ENCODE results near the gene DDX52. TPM values are rescaled to one million over a fixed set of nuclear protein-coding genes. Genes with fewer than 3 reads are reported as not detected.

Gene DDX52
- total RNA-seq, 1 donor from 2014 or later: 55.1 TPM

DNA sequence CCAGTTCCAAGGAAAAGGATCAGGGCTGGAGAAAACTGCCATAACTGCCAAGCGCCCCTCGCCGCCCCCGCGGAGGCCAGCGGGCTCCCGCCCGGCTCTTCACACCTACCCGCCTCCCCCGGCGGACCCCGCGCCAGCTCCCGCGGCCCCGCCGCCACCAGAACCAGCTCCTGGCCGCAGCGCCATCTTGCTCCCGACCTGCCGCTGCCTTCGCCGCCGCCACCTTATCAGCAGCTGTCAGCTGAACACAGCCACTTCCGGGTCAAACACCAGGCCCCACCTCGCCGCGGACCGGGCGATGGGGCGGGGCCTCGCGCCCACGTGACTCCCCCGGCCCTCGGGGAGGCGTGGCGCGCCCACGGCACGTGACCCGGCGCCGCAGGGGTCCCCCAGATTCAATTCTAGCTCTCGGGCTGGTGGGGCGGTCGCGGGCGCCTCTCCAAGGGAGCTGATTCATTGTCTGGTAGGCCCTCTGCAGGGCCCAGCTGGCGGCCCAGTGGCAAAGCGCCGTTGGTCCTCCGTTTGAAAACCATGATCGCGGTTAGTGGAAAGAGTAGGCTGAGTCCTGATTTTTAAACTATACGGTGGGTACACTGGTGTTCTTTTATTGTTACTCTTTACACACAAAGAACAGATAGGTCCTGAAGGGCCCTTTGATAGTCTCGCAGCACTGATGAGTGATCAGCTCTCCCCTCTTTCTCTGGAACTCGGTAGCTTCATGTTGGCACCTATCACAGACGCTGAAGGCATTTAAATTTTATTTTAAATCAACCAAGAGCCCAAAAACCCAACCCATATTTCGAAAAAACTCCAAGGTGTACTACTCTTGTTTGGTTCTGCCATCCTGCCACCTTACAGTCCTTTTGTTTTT, 33.8 kb downstream of the DDX52 start, which contains the start of gene SYNRG:
SYNRG (minus strand) TSS at position 249 of the 871 bp plus-strand sequence; CDS start at position 186, 63 bp downstream.
- H3K9me3 Mint-ChIP-seq (ENCODE audit: unreplicated experiment): no peaks in the 10 kb centered on the region
- FAIRE-seq: no peak
- Histone ChIP-seq H3K27ac (ENCODE audit: low read depth, low read length) (peak within 1 kb of the TSS; percentile 92), H3K4me3 (ENCODE audit: insufficient read depth, low read depth, low read length) (peak within 1 kb of the TSS; percentile 89), H3K79me2 (ENCODE audit: insufficient read depth, low read length) (peaks cover 41% of the 10 kb centered on the region), H3K27me3 (ENCODE audit: insufficient read depth, low read length) (no peaks in the 10 kb centered on the region), H3K9me3 (ENCODE audit: insufficient read depth, low read depth, low read length) (no peaks in the 10 kb centered on the region), H3K4me2 (ENCODE audit: low read length) (peak within 1 kb of the TSS; percentile 82), H3K9ac (ENCODE audit: low read length) (peak within 1 kb of the TSS; percentile 97), H3K4me1 (ENCODE audit: insufficient read depth, low read length) (peaks cover 9% of the 10 kb centered on the region), H4K20me1 (ENCODE audit: insufficient read depth, low read length) (peaks cover 10% of the 10 kb centered on the region), H2AFZ (ENCODE audit: low read depth, low read length) (peak within 1 kb of the TSS; percentile 48), H3K36me3 (ENCODE audit: insufficient read depth, low read length) (peaks cover 22% of the 10 kb centered on the region)
- TF ChIP-seq, protein P1, sequence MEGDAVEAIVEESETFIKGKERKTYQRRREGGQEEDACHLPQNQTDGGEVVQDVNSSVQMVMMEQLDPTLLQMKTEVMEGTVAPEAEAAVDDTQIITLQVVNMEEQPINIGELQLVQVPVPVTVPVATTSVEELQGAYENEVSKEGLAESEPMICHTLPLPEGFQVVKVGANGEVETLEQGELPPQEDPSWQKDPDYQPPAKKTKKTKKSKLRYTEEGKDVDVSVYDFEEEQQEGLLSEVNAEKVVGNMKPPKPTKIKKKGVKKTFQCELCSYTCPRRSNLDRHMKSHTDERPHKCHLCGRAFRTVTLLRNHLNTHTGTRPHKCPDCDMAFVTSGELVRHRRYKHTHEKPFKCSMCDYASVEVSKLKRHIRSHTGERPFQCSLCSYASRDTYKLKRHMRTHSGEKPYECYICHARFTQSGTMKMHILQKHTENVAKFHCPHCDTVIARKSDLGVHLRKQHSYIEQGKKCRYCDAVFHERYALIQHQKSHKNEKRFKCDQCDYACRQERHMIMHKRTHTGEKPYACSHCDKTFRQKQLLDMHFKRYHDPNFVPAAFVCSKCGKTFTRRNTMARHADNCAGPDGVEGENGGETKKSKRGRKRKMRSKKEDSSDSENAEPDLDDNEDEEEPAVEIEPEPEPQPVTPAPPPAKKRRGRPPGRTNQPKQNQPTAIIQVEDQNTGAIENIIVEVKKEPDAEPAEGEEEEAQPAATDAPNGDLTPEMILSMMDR (IDR thresholded peaks at IDR 0.05; ENCODE audit: insufficient read depth, low read depth, low read length): no peak
- TF ChIP-seq EZH2 (IDR thresholded peaks at IDR 0.05; ENCODE audit: insufficient read depth, low read length): no peak
- DNase-seq (ENCODE audit: low read depth): peak; percentile 88
- peaks cover 8% of the 10 kb centered on the region for H3K4me1 Mint-ChIP-seq (ENCODE audit: low read depth, unreplicated experiment)
- peak within 1 kb of the TSS; percentile 94 for H3K4me3 Mint-ChIP-seq (ENCODE audit: unreplicated experiment)
- no peaks in the 10 kb centered on the region for H3K27me3 Mint-ChIP-seq (ENCODE audit: low read depth, unreplicated experiment)
- H3K27ac Mint-ChIP-seq (ENCODE audit: unreplicated experiment): peak within 1 kb of the TSS; percentile 92
- H3K36me3 Mint-ChIP-seq (ENCODE audit: low read depth, unreplicated experiment): peaks cover 6% of the 10 kb centered on the region

DNA sequence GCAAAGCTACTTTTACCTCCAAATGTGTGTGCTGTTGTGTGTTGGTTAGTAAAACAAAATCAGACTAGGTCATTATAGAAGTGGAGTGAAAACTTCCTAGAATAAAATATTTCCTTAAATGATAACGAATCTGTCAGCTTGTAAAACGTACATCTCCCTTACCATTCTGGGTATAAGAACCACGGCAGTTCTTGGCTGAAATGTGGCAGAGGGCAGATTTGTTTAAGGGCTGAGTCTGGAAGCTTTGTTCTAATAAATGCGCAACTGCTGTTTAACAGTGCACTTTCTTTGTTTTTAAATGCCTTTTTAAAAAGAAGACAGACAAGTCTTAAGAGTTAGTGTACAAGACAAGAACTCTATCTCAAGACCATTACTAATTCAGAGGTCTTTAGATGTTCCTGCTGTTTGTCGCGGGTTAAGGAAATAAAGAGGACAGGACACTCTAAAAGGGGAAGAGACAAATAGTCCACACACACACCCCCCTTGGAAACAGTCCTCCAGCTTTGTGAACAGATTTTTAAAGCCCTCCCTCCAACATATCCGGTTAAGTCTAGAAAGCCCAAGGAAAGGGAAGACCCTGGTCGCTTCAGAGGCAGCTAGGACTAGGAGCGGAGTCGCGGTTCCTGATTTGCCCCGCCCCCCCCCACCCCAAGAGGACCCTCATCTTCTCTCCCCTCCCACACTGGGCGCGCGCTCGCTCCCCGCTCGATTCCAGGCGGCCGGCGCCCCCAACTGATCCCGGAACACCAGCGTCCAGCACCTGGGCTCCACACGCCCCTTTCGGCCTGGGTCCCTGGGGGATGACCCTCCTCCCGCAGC, 34.7 kb downstream of the DDX52 start:
- Histone ChIP-seq H4K20me1 (ENCODE audit: insufficient read depth, low read length) (peaks cover 13% of the 10 kb centered on the region), H3K27ac (ENCODE audit: low read depth, low read length) (peak overlapping the region; percentile 92), H3K4me3 (ENCODE audit: insufficient read depth, low read depth, low read length) (peak overlapping the region; percentile 89), H3K36me3 (ENCODE audit: insufficient read depth, low read length) (peaks cover 17% of the 10 kb centered on the region), H3K27me3 (ENCODE audit: insufficient read depth, low read length) (no peaks in the 10 kb centered on the region), H3K9ac (ENCODE audit: low read length) (peak overlapping the region; percentile 97), H3K4me2 (ENCODE audit: low read length) (peak overlapping the region; percentile 82), H3K4me1 (ENCODE audit: insufficient read depth, low read length) (peaks cover 9% of the 10 kb centered on the region), H2AFZ (ENCODE audit: low read depth, low read length) (peak overlapping the region; percentile 48), H3K79me2 (ENCODE audit: insufficient read depth, low read length) (peaks cover 50% of the 10 kb centered on the region), H3K9me3 (ENCODE audit: insufficient read depth, low read depth, low read length) (peaks cover 2% of the 10 kb centered on the region)
- FAIRE-seq (no peak), DNase-seq (ENCODE audit: low read depth) (peak; percentile 36)
- TF ChIP-seq, protein P1 (IDR thresholded peaks at IDR 0.05; ENCODE audit: insufficient read depth, low read depth, low read length): no peak
- no peak for TF ChIP-seq EZH2 (IDR thresholded peaks at IDR 0.05; ENCODE audit: insufficient read depth, low read length)
- no peaks in the 10 kb centered on the region for H3K27me3 Mint-ChIP-seq (ENCODE audit: low read depth, unreplicated experiment)
- H3K9me3 Mint-ChIP-seq (ENCODE audit: unreplicated experiment): peaks cover 1% of the 10 kb centered on the region
- peak overlapping the region; percentile 87 for H3K27ac Mint-ChIP-seq (ENCODE audit: unreplicated experiment)
- H3K4me1 Mint-ChIP-seq (ENCODE audit: low read depth, unreplicated experiment): peaks cover 6% of the 10 kb centered on the region
- H3K4me3 Mint-ChIP-seq (ENCODE audit: unreplicated experiment): peak overlapping the region; percentile 94
- H3K36me3 Mint-ChIP-seq (ENCODE audit: low read depth, unreplicated experiment): peaks cover 3% of the 10 kb centered on the region
